ENCODE results near the gene GAS7.

GRCh38 chr17:9931144-9931741, 267.2 kb downstream of the GAS7 start:
- no peak for TF ChIP-seq JUNB (IDR thresholded peaks at IDR 0.05)
- TF ChIP-seq IRF4 (IDR thresholded peaks at IDR 0.05; ENCODE audit: low read depth, low read length): no peak
- TF ChIP-seq POLR2A (IDR thresholded peaks at IDR 0.05; ENCODE audit: low read depth, low read length): no peak
- TF ChIP-seq CHD1 (IDR thresholded peaks at IDR 0.05; ENCODE audit: low read depth, low read length): no peak
- TF ChIP-seq MYC (IDR thresholded peaks at IDR 0.05; ENCODE audit: insufficient read depth, insufficient read length, insufficient replicate concordance, low read length, severe bottlenecking): no peak
- no peak for TF ChIP-seq CEBPB (IDR thresholded peaks at IDR 0.05; ENCODE audit: borderline replicate concordance in 1 of 2, low read depth in 2 of 2, low read length in 2 of 2)
- TF ChIP-seq EZH2 (IDR thresholded peaks at IDR 0.05; ENCODE audit: borderline replicate concordance, control insufficient read depth, low read depth, low read length): no peak
- TF ChIP-seq CTCF (IDR thresholded peaks at IDR 0.05 in 2 of 3, conservative IDR thresholded peaks at IDR 0.05 in 1 of 3; ENCODE audit: control insufficient read depth in 2 of 3, extremely low read depth in 1 of 3, insufficient read depth in 1 of 3, low read depth in 3 of 3, low read length in 3 of 3): no peak
- TF ChIP-seq EP300 (IDR thresholded peaks at IDR 0.05; ENCODE audit: borderline replicate concordance in 1 of 2, control insufficient read depth in 1 of 2, low read depth in 2 of 2, low read length in 2 of 2): no peak
- no peak for TF ChIP-seq RAD51 (IDR thresholded peaks at IDR 0.05)
- no peak for TF ChIP-seq ZNF207 (IDR thresholded peaks at IDR 0.05; ENCODE audit: borderline replicate concordance)
- TF ChIP-seq SP1 (IDR thresholded peaks at IDR 0.05; ENCODE audit: low read depth, low read length): no peak
- TF ChIP-seq BRCA1 (IDR thresholded peaks at IDR 0.05; ENCODE audit: low read depth, low read length): no peak
